K562 (cell line): Measurements from ENCODE around the gene MYO18B. TPM values are rescaled to one million over a fixed set of nuclear protein-coding genes. Genes with fewer than 3 reads are reported as not detected.

Experiments used
- ATAC-seq: fragments of 200-7000 bp; cut with Tn5 transposase; 3 replicates; pipeline ENCODE4 v1.9.1; 2020; ENCODE audit warnings: moderate library complexity
- BruUV-seq: library from RNA; stranded (reverse); fragments of 400-500 nt; replicated peaks from 2 replicates; lab custom pipeline; 2021; lab: Mats Ljungman, UMichigan
- CTCF ChIA-PET: fragments of 300-600 bp; formaldehyde crosslinking; extraction: SDS; loops from one replicate; lab custom pipeline; 2021; ENCODE audit warnings: low intra/inter-chr PET ratio; lab: Yijun Ruan, JAX
- POLR2A ChIA-PET: fragments of 300-600, 350-650 bp; sonication (Branson Sonifier 250); formaldehyde crosslinking; extraction: SDS; loops from one replicate; lab custom pipeline; 2021; ENCODE audit warnings: antibody characterized with exemption, inconsistent platforms; lab: Yijun Ruan, JAX
- DNase-seq, 4 experiments: peaks; one replicate each; pipeline versions ENCODE4 v3.0.0 to v3.0.0-alpha.2; 2011 to 2018; ENCODE audit warnings: low spot score in 3 of 4, mixed read lengths in 3 of 4; ENCODE audit errors: extremely low read depth in 1 of 4
- FAIRE-seq: peaks from 2 replicates; lab custom pipeline; 2011; peaks lifted over from hg19 to GRCh38; lab: Jason Lieb, UNC
- H2AFZ ChIP-seq: 2 replicates; pipeline ENCODE4 v1.6.0; 2011; ENCODE audit warnings: low read depth, low read length, control low read depth, inconsistent platforms
- H3K27ac ChIP-seq: fragments of 200-600 bp; 3 replicates; pipeline ENCODE4 v1.8.0; 2011; ENCODE audit warnings: low read depth, mild to moderate bottlenecking, control low read depth, inconsistent platforms, low read length, moderate library complexity, mixed read lengths; ENCODE audit errors: extremely low read depth
- H3K27me3 ChIP-seq, 2 experiments: fragments of 300-600 bp in 1 of 2; 2 replicates in 1 of 2; 3 replicates in 1 of 2; pipeline versions ENCODE4 v1.6.0 to v1.8.0; 2011; ENCODE audit warnings: inconsistent platforms in 2 of 2, low read length in 2 of 2, mild to moderate bottlenecking in 1 of 2, mixed read lengths in 1 of 2, moderate library complexity in 1 of 2; ENCODE audit not compliant: control insufficient read depth in 2 of 2, insufficient read depth in 2 of 2
- H3K36me3 ChIP-seq: fragments of 300-600 bp; 3 replicates; pipeline ENCODE4 v1.8.0; 2011; ENCODE audit warnings: mild to moderate bottlenecking, low read length, inconsistent platforms; ENCODE audit not compliant: control insufficient read depth, insufficient read depth
- H3K4me1 ChIP-seq, 2 experiments: fragments of 200-600 bp in 1 of 2; replicated peaks in 1 of 2; 2 replicates in 1 of 2; 3 replicates in 1 of 2; pipeline versions ENCODE4 v1.5.1 to v1.8.0; 2011; ENCODE audit warnings: inconsistent platforms in 2 of 2, low read length in 2 of 2, mild to moderate bottlenecking in 1 of 2, mixed read lengths in 1 of 2, moderate library complexity in 1 of 2; ENCODE audit not compliant: control insufficient read depth in 2 of 2, insufficient read depth in 2 of 2
- H3K4me2 ChIP-seq: 2 replicates; pipeline ENCODE4 v1.6.1; 2011; ENCODE audit warnings: low read length, control low read depth, inconsistent platforms, mixed read lengths; ENCODE audit not compliant: insufficient read depth
- H3K4me3 ChIP-seq: fragments of 200-600 bp; sonication (generic), shearing (Covaris generic); 2 replicates; pipeline ENCODE4 v1.5.1; 2016; ENCODE audit warnings: control low read depth, inconsistent platforms
- H3K79me2 ChIP-seq: fragments of 200-600 bp; 3 replicates; pipeline ENCODE4 v1.8.0; 2011; ENCODE audit warnings: low read length, inconsistent platforms; ENCODE audit not compliant: control insufficient read depth, insufficient read depth
- H3K9ac ChIP-seq, 2 experiments: 2 replicates each; pipeline versions ENCODE4 v1.6.0 to v1.6.1; 2011; ENCODE audit warnings: low read depth in 2 of 2, low read length in 2 of 2, control low read depth in 1 of 2, inconsistent platforms in 1 of 2, mild to moderate bottlenecking in 1 of 2, mixed read lengths in 1 of 2; ENCODE audit not compliant: insufficient read depth in 1 of 2
- H3K9me1 ChIP-seq: one replicate; pipeline ENCODE4 v1.6.0; 2011; ENCODE audit warnings: inconsistent platforms, mild to moderate bottlenecking, low read length, moderate library complexity; ENCODE audit not compliant: control insufficient read depth, insufficient read depth
- H3K9me3 ChIP-seq: replicated peaks from 2 replicates; pipeline ENCODE4 v1.5.1; 2011; ENCODE audit warnings: low read depth, low read length, inconsistent platforms; ENCODE audit not compliant: control insufficient read depth, insufficient read depth
- H4K20me1 ChIP-seq: replicated peaks from 2 replicates; pipeline ENCODE4 v1.6.1; 2011; ENCODE audit warnings: low read length, inconsistent platforms, mixed read lengths; ENCODE audit not compliant: control insufficient read depth, insufficient read depth
- BRF2 ChIP-seq: IDR thresholded peaks from 3 replicates; pipeline ENCODE4 v1.6.1; 2011; ENCODE audit warnings: borderline replicate concordance, mild to moderate bottlenecking; ENCODE audit not compliant: insufficient read length, insufficient read depth
- CBX3 ChIP-seq, 2 experiments: IDR thresholded peaks; 1 replicate in 1 of 2; 2 replicates in 1 of 2; pipeline ENCODE4 v1.6.1; 2012; ENCODE audit warnings: inconsistent platforms in 2 of 2, low read length in 2 of 2, borderline replicate concordance in 1 of 2, control low read depth in 1 of 2
- CBX8 ChIP-seq: fragments of 200-600 bp; sonication (generic); IDR thresholded peaks from 2 replicates; pipeline ENCODE4 v1.6.1; 2012; ENCODE audit warnings: borderline replicate concordance, mixed run types, low read depth, mild to moderate bottlenecking, moderate library complexity, mixed read lengths, low read length, control low read depth, inconsistent platforms; ENCODE audit not compliant: poor library complexity, severe bottlenecking; ENCODE audit errors: extremely low read depth
- FOXP1 ChIP-seq: sonication (generic); formaldehyde crosslinking; IDR thresholded peaks from 2 replicates; pipeline ENCODE4 v1.8.0; 2022; ENCODE audit warnings: mild to moderate bottlenecking, missing genetic modification reagents
- HNRNPH1 ChIP-seq: fragments of 200-400 bp; formaldehyde crosslinking; optimal IDR thresholded peaks from 2 replicates; pipeline ENCODE3; 2017; ENCODE audit warnings: low read depth, mild to moderate bottlenecking, low read length, moderate library complexity
- HNRNPLL ChIP-seq: fragments of 200-400 bp; formaldehyde crosslinking; IDR thresholded peaks from 2 replicates; pipeline ENCODE4 v1.6.1; 2017; ENCODE audit warnings: low read length, low read depth, mild to moderate bottlenecking; ENCODE audit not compliant: poor library complexity, severe bottlenecking
- JUND ChIP-seq, 2 experiments: IDR thresholded peaks; 2 replicates in 1 of 2; 3 replicates in 1 of 2; pipeline ENCODE4 v1.6.1; 2011; ENCODE audit warnings: borderline replicate concordance in 2 of 2, low read depth in 2 of 2, low read length in 2 of 2, improper control_type of control experiment in 1 of 2, missing biosample characterization in 1 of 2, missing genetic modification characterization in 1 of 2, missing genetic modification reagents in 1 of 2
- MBD1 ChIP-seq: fragments of 250-450 bp; sonication (Bioruptor Pico); IDR thresholded peaks from 2 replicates; pipeline ENCODE4 v1.8.0; 2022; ENCODE audit warnings: inconsistent platforms
- MBD2 ChIP-seq: sonication (generic); IDR thresholded peaks from 2 replicates; pipeline ENCODE4 v1.6.1; 2016; ENCODE audit warnings: low read depth, borderline replicate concordance
- NCOA6 ChIP-seq: fragments of 450-650 bp; IDR thresholded peaks from 2 replicates; pipeline ENCODE4 v1.6.1; 2017; ENCODE audit warnings: mild to moderate bottlenecking
- NFE2 ChIP-seq: IDR thresholded peaks from 2 replicates; pipeline ENCODE4 v1.6.1; 2014; ENCODE audit warnings: antibody characterized with exemption, low read depth
- NFYB ChIP-seq: IDR thresholded peaks from 2 replicates; pipeline ENCODE4 v1.6.1; 2011; ENCODE audit warnings: mild to moderate bottlenecking, moderate library complexity; ENCODE audit not compliant: insufficient read length; ENCODE audit errors: extremely low read depth
- PHB2 ChIP-seq: fragments of 450-650 bp; IDR thresholded peaks from 2 replicates; pipeline ENCODE4 v1.6.1; 2017; ENCODE audit warnings: low read depth
- PHF21A ChIP-seq: fragments of 450-650 bp; IDR thresholded peaks from 2 replicates; pipeline ENCODE4 v1.6.1; 2017; ENCODE audit warnings: low read depth, borderline replicate concordance
- TBL1XR1 ChIP-seq, 2 experiments: IDR thresholded peaks; 2 replicates each; pipeline ENCODE4 v1.6.1; 2012; ENCODE audit warnings: improper control_type of control experiment in 2 of 2, low read length in 2 of 2, mild to moderate bottlenecking in 1 of 2
- THAP7 ChIP-seq: fragments of 250-450 bp; sonication (Bioruptor Pico); IDR thresholded peaks from 2 replicates; pipeline ENCODE4 v1.5.0; 2021
- U2AF1 ChIP-seq: fragments of 200-400 bp; formaldehyde crosslinking; optimal IDR thresholded peaks from 2 replicates; pipeline ENCODE3; 2017; ENCODE audit warnings: mild to moderate bottlenecking, low read depth, low read length, moderate library complexity
- ZNF316 ChIP-seq: fragments of 450-650 bp; IDR thresholded peaks from 2 replicates; pipeline ENCODE4 v1.6.1; 2016
- ZNF584 ChIP-seq: fragments of 200-800 bp; sonication (Bioruptor generic); IDR thresholded peaks from 2 replicates; pipeline ENCODE4 v1.6.1; 2016; ENCODE audit warnings: low read depth, mild to moderate bottlenecking, missing genetic modification characterization, missing compliant biosample characterization
- WGBS: fragments of 100-300 bp; shearing (Covaris generic); methylation state at CpG from one replicate; pipeline ENCODE4 v1.1.6; 2016; ENCODE audit warnings: low coverage, mixed read lengths; ENCODE audit not compliant: insufficient coverage; ENCODE audit errors: missing lambda C conversion rate; 5-methylcytosine and 5-hydroxymethylcytosine counted together
- in situ Hi-C: fragments of 300-500 bp; cut with MboI; formaldehyde crosslinking; loops from 4 replicates; pipeline ENCODE4 v1.15.0; 2018; ENCODE audit warnings: inconsistent platforms, mixed read lengths
- intact Hi-C: fragments of 100-400 bp; cut with micrococcal nuclease; formaldehyde crosslinking; loops from 2 replicates; pipeline ENCODE4 v1.14.2; 2022
- polyA plus RNA-seq, 8 experiments: library from polyadenylated mRNA; depleted of rRNA in 4 of 8; stranded (reverse) in 5 of 8; unstranded in 3 of 8; fragments of >200 nt; fragmentation: Nextera tagmentation in 2 of 8; fragmentation: Illumina TruSeq in 1 of 8; extraction: Ambion mirVana in 2 of 8; extraction: Trizol in 1 of 8; gene quantifications; 2 replicates each; pipeline versions ENCODE4 v1.2.1 to v1.2.3, GENCODE V29; 2011 to 2014; ENCODE audit warnings: inconsistent platforms in 1 of 8, missing spikeins in 1 of 8
- total RNA-seq, 7 experiments: library from RNA; depleted of rRNA in 6 of 7; stranded (reverse); fragments of >200 nt in 6 of 7; fragmentation: Illumina TruSeq in 2 of 7; extraction: Trizol in 2 of 7; gene quantifications; 2 replicates each; pipeline versions ENCODE4 v1.2.1 to v1.2.3, GENCODE V29; 2011 to 2021; ENCODE audit warnings: low replicate concordance in 1 of 7

The MYO18B gene
- total and polyA plus RNA-seq, 9 of the 15 experiments (the other 6 are each of a cell fraction or from before 2014, with no cell fraction given), result 0.06 to 7.0 (median 4.3) TPM

- DNase-seq (no peak), ATAC-seq (no peak), FAIRE-seq (no peak)
- intact Hi-C loops (no loop called here), in situ Hi-C loops (no loop called here)
- Histone ChIP-seq H3K4me2 (no peak overlapping the region), H3K9ac (no peak overlapping the region), H3K27me3 (no peaks in the 10 kb centered on the region), H3K36me3 (no peaks in the 10 kb centered on the region; the same call in 1 of the 3 replicates), H3K27ac (no peak overlapping the region), H3K9me3 (no peaks in the 10 kb centered on the region), H3K9me1 (no peaks in the 10 kb centered on the region), H2AFZ (no peak overlapping the region), H3K4me3 (no peak overlapping the region), H4K20me1 (no peaks in the 10 kb centered on the region), H3K79me2 (no peaks in the 10 kb centered on the region), H3K4me1 (no peaks in the 10 kb centered on the region)
- ChIA-PET CTCF (no interaction called here), POLR2A (no interaction called here)
- BruUV-seq, result no TSS peak
- 51% methylated on average over 7 of the region's 7 CpGs for WGBS
- TF ChIP-seq MBD2, result no peak
- TF ChIP-seq CBX3 (IDR thresholded peaks at IDR 0.05; ENCODE audit: borderline replicate concordance in 1 of 2, low read length in 2 of 2), result no peak
- TF ChIP-seq CBX8, result no peak
- TF ChIP-seq PHB2, result no peak
- no peak for TF ChIP-seq JUND (IDR thresholded peaks at IDR 0.05; ENCODE audit: borderline replicate concordance, low read depth, low read length)
- no peak for TF ChIP-seq JUND (tag; IDR thresholded peaks at IDR 0.05; ENCODE audit: borderline replicate concordance, low read depth, low read length)
- TF ChIP-seq FOXP1 (CRISPR knock-in tag), result no peak
- TF ChIP-seq PHF21A, result no peak
- no peak for TF ChIP-seq MBD1
- TF ChIP-seq U2AF1, result no peak
- TF ChIP-seq ZNF584, result no peak
- no peak for TF ChIP-seq ZNF316
- no peak for TF ChIP-seq NFYB
- no peak for TF ChIP-seq TBL1XR1 (IDR thresholded peaks at IDR 0.05; ENCODE audit: low read length in 2 of 2)
- no peak for TF ChIP-seq NCOA6
- no peak for TF ChIP-seq NFE2
- no peak for TF ChIP-seq HNRNPH1
- TF ChIP-seq BRF2, result no peak
- no peak for TF ChIP-seq HNRNPLL
- no peak for TF ChIP-seq THAP7 (CRISPR knock-in tag)
Observed at GRCh38 chr22:25911243-25911972, 169.4 kb downstream of the MYO18B start.
